Activated CD8-positive, alpha-beta memory T cell treated with anti-CD3 and anti-CD28 coated beads for 24 hours (primary cell): ENCODE data around the gene SPAG6.
"Not testable (repeated sequence)": the region's sequence is repeated elsewhere in the genome, so short reads cannot be mapped to it uniquely, and the experiment has no call there.

ENCODE experiments used
- DNase-seq: peaks from one replicate; pipeline ENCODE4 v3.0.0-alpha.2; 2020

Gene SPAG6

GRCh38 chr10:22374489-22375126 lies 29.3 kb downstream of the SPAG6 start:
- DNase-seq, result no peak

- no peak for DNase-seq
Observed at GRCh38 chr10:22379059-22379458, 33.8 kb downstream of the SPAG6 start.

GRCh38 chr10:22381262-22381661 lies 36.0 kb downstream of the SPAG6 start:
- no peak for DNase-seq

- no peak for DNase-seq
Observed at GRCh38 chr10:22386503-22386902, 41.2 kb downstream of the SPAG6 start.

GRCh38 chr10:22389856-22390589 lies 44.7 kb downstream of the SPAG6 start:
- no peak for DNase-seq

GRCh38 chr10:22391600-22391999 lies 46.3 kb downstream of the SPAG6 start:
- DNase-seq, result no peak

GRCh38 chr10:22396195-22396594 lies 50.9 kb downstream of the SPAG6 start:
- not testable (repeated sequence) for DNase-seq

GRCh38 chr10:22406916-22407315 lies 61.6 kb downstream of the SPAG6 start:
- not testable (repeated sequence) for DNase-seq

- no peak for DNase-seq
Observed at GRCh38 chr10:22410394-22410793, 65.1 kb downstream of the SPAG6 start.

- DNase-seq, result no peak
Observed at GRCh38 chr10:22410846-22411245, 65.5 kb downstream of the SPAG6 start.

GRCh38 chr10:22414146-22414545 lies 68.8 kb downstream of the SPAG6 start:
- DNase-seq, result no peak

- no peak for DNase-seq
Observed at GRCh38 chr10:22415072-22415471, 69.8 kb downstream of the SPAG6 start.

- DNase-seq, result no peak
Observed at GRCh38 chr10:22417736-22418268, 72.5 kb downstream of the SPAG6 start.

- no peak for DNase-seq
Observed at GRCh38 chr10:22420787-22421517, 75.7 kb downstream of the SPAG6 start.

- DNase-seq, result no peak
Observed at GRCh38 chr10:22426653-22427052, 81.4 kb downstream of the SPAG6 start.

GRCh38 chr10:22427101-22427500 lies 81.8 kb downstream of the SPAG6 start:
- no peak for DNase-seq

- DNase-seq, result no peak
Observed at GRCh38 chr10:22427890-22428571, 82.7 kb downstream of the SPAG6 start.

- DNase-seq, result no peak
Observed at GRCh38 chr10:22429146-22429545, 83.8 kb downstream of the SPAG6 start.

- DNase-seq, result no peak
Observed at GRCh38 chr10:22429981-22430421, 84.7 kb downstream of the SPAG6 start.

- DNase-seq, result no peak
Observed at GRCh38 chr10:22433875-22434274, 88.6 kb downstream of the SPAG6 start.

GRCh38 chr10:22434521-22434920 lies 89.2 kb downstream of the SPAG6 start:
- DNase-seq, result no peak

- DNase-seq, result no peak
Observed at GRCh38 chr10:22435650-22436049, 90.4 kb downstream of the SPAG6 start.

- DNase-seq, result no peak
Observed at GRCh38 chr10:22436526-22436892, 91.2 kb downstream of the SPAG6 start.
